Retina (tissue), 1 donor: ENCODE measurements around the gene SREK1.

ENCODE experiments used
- DNase-seq: peaks from one replicate; pipeline ENCODE4 v3.0.0-alpha.2; 2016

SREK1 gene

GRCh38 chr5:66164044-66164790, 20.1 kb downstream of the SREK1 start:
- no peak for DNase-seq

DNA sequence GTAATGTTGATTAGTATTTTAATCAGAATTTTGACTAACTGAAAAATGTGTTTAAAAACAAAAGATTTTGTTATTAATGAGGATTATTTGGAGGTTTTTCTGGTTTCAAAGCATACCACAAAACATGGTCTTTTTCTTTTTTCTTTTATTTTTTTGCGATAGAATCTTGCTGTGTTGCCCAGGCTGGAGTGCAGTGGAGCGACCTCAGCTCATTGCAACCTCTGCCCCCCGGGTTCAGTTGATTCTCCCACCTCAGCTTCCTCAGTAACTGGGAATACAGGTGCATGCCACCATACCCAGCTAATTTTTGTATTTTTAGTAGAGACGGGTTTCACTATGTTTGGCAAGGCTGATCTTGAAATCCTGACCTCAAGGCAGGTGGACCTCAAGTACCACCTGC, 24.1 kb downstream of the SREK1 start:
- DNase-seq = no peak

DNA sequence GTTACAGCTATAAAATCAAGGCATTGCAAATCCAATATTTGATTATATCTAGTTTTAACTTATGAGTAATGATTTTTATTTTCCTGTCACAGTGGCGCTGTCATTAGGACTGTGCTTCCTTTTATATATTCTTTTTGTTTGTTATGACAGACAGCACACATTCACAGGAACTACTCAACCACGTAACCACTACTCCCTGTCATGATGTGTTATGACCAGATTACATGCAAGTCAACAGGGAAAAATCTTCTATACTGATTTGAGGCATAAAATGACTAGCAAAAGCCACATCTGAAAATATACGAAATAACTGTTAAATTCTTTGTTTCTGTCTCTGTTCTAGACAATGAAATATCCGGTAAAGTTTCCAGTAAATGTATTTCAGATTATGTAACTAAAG, 25.4 kb downstream of the SREK1 start:
- no peak for DNase-seq

DNA sequence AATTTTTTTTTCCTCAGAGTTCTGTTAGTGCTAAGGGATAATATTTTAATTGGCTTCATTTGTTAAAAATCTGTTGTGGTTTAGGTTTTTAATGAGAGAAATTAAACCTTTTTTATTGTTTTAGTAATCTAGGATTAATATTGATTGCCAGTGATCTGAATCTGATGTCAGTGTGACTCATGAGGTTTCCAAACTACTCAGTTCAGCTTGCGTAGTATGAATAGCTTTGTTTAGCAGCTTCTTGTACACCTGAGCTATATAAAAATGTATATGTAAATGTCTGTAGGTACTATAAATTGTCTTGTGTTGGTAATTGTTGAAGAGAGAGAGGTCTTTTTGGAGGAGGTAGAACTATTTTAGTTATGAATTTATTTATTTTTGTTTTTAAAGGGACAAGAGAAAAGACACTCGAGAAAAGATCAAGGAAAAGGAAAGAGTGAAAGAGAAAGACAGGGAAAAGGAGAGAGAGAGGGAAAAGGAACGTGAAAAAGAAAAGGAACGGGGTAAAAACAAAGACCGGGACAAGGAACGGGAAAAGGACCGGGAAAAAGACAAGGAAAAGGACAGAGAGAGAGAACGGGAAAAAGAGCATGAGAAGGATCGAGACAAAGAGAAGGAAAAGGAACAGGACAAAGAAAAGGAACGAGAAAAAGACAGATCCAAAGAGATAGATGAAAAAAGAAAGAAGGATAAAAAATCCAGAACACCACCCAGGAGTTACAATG, 26.3 kb downstream of the SREK1 start:
- no peak for DNase-seq

GRCh38 chr5:66171349-66172344, 27.5 kb downstream of the SREK1 start:
- no peak for DNase-seq

- DNase-seq = no peak
Observed at GRCh38 chr5:66174338-66174737, 30.2 kb downstream of the SREK1 start.

- DNase-seq = no peak
Observed at GRCh38 chr5:66178799-66179198, 34.7 kb downstream of the SREK1 start.

- DNase-seq = no peak
Observed at GRCh38 chr5:66179297-66180051, 35.4 kb downstream of the SREK1 start.

DNA sequence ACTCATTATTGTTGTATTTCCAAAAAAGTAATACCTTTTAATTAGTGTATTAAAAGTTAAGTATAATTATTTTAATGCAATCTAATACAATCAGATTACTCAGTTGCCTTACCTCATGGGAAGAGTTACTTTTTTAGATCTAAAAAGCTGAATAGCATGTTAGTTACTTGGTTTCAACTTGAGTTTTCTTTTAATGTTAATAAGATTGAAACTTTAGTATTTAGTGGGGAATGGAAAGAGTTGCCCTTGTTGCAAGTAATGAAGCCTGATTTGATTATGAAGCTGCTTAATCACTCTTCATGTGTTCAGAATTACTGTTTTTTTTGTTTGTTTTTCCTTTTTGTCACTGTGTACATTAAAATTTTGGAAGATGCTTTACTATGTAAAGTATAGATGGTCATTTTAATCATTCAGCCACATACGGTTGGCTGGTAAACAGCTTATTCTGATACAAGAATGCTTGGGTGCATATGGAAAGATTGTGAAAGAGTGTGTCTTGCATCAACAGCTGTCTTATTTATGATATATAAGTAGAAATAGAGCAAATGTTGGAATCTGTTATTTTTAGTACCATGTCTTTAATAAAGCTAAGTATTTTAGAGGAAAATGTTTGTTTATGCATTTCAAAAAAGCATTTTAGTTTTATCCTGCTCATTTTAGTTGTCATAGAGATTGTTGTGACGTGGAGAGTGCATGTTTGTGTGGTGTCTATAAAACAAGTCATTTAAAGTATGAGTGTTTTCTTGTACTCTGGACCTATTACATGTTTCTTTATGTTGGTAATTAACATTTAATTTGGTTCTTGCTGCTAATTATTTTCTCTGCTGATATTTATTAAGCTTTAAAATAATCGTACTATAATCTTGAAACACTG, 36.4 kb downstream of the SREK1 start:
- DNase-seq = no peak

DNA sequence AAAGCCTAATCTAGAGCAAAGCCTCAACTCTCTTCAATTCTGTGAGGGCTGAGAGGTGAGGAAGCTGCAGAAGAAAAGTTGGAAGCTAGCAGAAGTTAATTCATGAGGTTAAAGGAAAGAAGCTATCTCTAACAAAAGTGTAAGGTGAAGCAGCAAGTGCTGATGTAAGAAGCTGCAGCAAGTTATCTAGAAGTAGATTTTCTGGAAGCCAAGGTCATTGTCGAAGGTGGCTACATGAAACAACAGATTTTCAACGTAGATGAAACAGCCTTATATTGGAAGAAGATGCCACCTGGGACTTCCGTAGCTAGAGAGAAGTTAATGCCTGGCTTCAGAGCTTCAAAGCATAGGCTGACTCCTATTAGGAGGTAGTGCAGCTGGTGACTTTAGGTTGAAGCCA, 42.0 kb downstream of the SREK1 start:
- no peak for DNase-seq

- no peak for DNase-seq
Observed at GRCh38 chr5:66193419-66193818, 49.3 kb downstream of the SREK1 start.

- no peak for DNase-seq
Observed at GRCh38 chr5:66197764-66198405, 53.8 kb downstream of the SREK1 start.

GRCh38 chr5:66198837-66199236, 54.7 kb downstream of the SREK1 start:
- DNase-seq = no peak

DNA sequence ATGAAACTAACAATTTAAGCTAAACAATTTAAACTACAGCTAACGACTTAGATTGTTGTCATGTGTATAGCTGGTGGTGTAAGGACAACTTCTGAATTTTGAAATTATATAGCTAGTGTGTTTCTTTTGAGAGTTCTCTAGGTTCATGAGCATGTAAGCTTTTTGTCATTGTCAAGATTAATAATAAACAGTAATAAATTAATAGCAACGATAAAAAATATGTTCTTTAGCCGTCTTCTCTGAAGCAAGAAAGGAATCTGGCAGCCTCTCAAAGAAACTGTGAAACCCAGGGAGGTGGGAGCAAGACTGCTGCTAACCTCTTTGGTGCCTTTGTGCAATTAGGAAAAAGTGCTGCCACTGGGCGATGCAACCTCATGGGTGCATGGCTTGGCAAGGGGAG, 59.4 kb downstream of the SREK1 start:
- no peak for DNase-seq

DNA sequence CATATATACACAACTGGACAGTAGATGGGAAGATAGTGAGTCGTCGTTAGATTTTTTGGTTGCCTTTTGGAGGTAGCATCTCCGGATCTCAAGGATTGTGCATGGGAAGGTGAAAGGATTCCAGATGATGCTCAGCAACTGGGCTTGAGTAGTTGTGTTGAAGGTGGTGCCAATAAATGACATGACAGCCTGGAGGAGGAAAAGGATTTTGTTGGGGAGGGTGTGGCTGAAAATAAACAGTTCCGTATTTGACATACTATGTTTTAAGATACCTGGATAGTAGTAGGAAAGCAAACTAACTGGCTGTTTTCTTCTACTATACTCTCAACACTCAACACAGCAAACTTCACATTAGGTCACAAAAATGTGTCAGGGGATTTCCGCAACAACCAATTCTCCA, 62.4 kb downstream of the SREK1 start:
- DNase-seq = no peak

DNA sequence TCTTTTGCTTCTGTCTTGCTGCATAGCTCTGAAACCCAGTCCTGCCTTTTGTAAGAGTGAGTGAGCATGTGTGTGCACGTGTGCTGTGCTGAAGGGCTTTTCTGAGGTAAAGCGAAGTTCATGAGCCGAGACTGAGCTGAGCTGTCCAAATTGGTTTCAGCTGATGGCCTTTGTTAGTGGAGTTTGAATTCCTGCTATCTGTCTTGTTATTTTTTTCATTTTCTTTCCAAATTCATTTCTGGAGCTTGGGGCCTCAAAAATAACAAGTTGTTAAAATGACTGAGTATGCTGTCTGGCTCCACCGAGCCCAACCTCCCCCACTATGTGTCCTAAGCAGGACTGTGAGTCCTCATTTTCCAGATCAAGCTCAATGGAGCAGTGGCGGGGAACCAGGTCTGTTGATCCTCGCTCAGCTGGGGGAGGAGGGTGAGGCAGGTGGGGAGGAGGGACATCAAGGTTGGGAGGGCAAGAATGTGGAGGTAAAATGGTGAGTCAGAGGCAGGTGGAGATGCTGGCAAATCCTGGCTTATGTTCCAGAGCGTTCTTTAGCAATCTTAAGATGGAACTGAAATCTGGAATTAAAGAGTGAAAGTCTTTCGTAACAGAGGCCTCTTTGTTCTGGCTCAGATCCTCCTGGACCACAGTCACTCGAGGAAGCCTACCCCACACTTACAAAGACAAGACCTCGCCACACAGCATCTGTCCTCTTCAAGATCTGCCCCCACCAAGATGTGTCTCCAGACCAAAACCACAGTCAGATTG, 63.9 kb downstream of the SREK1 start:
- DNase-seq = no peak

GRCh38 chr5:66209350-66209749, 65.2 kb downstream of the SREK1 start:
- DNase-seq = no peak

DNA sequence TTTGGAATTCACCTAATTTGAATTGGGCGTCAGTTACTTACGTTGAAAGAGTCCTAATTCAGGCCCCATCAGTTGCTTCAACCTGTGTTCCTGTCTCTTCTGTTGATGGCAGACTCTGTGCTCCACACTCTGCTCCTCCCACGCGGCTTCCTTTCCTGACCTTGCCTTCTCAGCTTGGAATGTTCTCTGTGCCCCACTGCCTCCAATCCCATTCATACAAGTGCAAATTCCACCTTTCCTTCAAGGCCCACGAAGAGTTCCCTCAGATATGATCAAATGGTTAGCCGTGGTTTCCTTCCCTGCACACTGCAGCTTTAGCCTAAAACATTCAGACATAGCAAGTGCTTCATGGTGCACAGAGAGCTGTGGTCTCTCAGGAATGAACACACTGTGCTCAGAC, 65.7 kb downstream of the SREK1 start:
- no peak for DNase-seq

DNA sequence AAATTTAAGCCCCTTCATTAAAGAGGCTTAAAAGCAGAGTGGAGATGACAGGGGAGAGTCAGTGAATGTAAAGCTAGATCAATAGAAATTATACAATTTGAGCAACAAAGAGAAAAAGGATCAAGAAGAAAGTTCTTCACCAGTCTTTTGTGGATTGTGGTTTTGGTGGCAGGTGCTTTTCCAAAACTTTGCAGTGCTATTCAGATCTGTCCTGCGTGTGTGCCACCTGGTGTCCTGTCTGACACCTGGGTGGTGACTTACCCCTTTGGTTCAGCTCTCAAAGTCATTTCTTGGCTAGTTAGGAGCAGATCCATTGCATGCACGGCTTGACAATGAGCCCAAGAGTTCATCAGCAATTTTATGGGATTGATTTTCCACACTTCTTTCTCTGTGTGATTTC, 69.4 kb downstream of the SREK1 start:
- DNase-seq = no peak

- no peak for DNase-seq
Observed at GRCh38 chr5:66222455-66222854, 78.4 kb downstream of the SREK1 start.
